ENCODE results near the gene HAND1. TPM values are rescaled to one million over a fixed set of nuclear protein-coding genes. Genes with fewer than 3 reads are reported as not detected.

HAND1 gene
- total and polyA plus RNA-seq, 12 donors = 0.94 to 6.8 (median 2.4) TPM; not detected in 5

DNA sequence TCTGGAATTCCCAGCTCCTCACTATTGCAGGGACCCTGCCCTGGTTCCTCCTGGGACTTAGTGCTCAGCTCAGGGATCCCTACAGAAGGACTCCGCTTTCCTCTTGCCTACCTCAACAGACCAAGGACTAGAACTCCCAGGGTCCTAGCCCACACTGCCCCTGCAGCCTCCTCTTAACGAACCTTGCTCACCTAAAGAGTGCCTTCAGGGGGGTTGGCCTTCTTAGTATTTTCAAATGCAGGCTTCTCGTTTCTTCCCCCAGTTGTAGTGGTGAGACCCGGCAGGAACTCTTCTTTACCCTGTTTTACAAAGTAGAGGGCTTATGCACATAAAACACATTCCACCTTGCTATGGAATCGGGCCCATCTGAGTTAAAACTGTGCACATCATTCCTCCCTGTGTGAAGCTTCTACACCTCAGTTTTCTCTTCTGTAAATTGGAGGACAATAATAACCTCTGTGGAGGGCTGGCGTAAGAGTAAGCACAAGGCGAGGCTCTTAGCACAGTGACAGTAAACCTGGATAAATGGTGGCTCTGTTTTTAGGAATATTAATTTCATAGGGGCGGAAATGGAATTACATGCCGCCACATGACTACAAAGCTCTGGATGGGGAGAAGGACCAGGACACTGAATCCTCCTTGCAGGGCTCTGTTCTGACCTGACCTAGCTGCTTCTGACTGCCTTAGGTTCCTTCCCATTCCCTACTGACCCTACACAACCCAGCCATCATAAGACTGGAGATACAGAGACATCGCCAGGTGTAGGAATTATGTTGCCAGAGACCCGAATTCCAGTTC is 3.8 kb upstream of the HAND1 start:
- DNase-seq = no peak
- intact Hi-C loops (cut with DNase I) = no loop called here
- Histone ChIP-seq H3K27me3 (peaks cover 98% of the 10 kb centered on the region), H3K9me3 (replicated peaks in 1 of 3) (no peaks in the 10 kb centered on the region), H3K27ac (no peak overlapping the region), H3K36me3 (replicated peaks in 1 of 2) (no peaks in the 10 kb centered on the region), H3K4me1 (replicated peaks in 1 of 2) (peaks cover 0 to 26% of the 10 kb centered on the region in 2 donors), H3K4me3 (no peak overlapping the region)
- 18 to 36% (median 28%) methylated on average over 11 of the region's 11 CpGs for WGBS, 4 donors
- TF ChIP-seq, protein P1, sequence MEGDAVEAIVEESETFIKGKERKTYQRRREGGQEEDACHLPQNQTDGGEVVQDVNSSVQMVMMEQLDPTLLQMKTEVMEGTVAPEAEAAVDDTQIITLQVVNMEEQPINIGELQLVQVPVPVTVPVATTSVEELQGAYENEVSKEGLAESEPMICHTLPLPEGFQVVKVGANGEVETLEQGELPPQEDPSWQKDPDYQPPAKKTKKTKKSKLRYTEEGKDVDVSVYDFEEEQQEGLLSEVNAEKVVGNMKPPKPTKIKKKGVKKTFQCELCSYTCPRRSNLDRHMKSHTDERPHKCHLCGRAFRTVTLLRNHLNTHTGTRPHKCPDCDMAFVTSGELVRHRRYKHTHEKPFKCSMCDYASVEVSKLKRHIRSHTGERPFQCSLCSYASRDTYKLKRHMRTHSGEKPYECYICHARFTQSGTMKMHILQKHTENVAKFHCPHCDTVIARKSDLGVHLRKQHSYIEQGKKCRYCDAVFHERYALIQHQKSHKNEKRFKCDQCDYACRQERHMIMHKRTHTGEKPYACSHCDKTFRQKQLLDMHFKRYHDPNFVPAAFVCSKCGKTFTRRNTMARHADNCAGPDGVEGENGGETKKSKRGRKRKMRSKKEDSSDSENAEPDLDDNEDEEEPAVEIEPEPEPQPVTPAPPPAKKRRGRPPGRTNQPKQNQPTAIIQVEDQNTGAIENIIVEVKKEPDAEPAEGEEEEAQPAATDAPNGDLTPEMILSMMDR (IDR thresholded peaks at IDR 0.05) = no peak
- no peak for TF ChIP-seq POLR2A (IDR thresholded peaks at IDR 0.05)

DNA sequence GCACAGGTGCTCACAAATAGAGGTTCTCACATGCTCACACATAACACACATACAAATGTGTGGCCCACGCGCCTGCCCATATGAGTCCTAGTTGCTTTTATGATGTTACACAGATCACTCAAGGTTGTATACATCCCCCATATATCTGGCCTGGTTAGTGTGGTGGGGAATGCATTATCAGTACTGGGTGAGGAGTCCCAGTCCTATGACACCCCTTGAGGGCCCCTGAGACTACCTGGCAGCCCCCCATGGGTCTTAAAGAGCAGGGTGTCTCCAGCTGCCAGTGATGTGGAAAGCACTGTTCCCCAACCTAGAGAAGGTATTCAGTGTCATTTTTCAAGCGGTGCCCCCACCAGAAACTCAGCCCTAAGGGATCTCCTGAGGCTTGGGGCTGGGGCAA is 2.8 kb upstream of the HAND1 start:
- TF ChIP-seq POLR2A (IDR thresholded peaks at IDR 0.05) = no peak
- TF ChIP-seq, protein P1 (IDR thresholded peaks at IDR 0.05) = no peak
- Histone ChIP-seq H3K9me3 (replicated peaks in 1 of 3) (no peaks in the 10 kb centered on the region), H3K4me1 (replicated peaks in 1 of 2) (peaks cover 0 to 26% of the 10 kb centered on the region in 2 donors), H3K36me3 (replicated peaks in 1 of 2) (no peaks in the 10 kb centered on the region), H3K27ac (no peak overlapping the region), H3K4me3 (no peak overlapping the region), H3K27me3 (peaks cover 98% of the 10 kb centered on the region)
- intact Hi-C loops (cut with DNase I) = no loop called here
- 23 to 46% (median 26%) methylated on average over 2 to 3 of the region's 3 CpGs for WGBS, 4 donors
- no peak for DNase-seq

DNA sequence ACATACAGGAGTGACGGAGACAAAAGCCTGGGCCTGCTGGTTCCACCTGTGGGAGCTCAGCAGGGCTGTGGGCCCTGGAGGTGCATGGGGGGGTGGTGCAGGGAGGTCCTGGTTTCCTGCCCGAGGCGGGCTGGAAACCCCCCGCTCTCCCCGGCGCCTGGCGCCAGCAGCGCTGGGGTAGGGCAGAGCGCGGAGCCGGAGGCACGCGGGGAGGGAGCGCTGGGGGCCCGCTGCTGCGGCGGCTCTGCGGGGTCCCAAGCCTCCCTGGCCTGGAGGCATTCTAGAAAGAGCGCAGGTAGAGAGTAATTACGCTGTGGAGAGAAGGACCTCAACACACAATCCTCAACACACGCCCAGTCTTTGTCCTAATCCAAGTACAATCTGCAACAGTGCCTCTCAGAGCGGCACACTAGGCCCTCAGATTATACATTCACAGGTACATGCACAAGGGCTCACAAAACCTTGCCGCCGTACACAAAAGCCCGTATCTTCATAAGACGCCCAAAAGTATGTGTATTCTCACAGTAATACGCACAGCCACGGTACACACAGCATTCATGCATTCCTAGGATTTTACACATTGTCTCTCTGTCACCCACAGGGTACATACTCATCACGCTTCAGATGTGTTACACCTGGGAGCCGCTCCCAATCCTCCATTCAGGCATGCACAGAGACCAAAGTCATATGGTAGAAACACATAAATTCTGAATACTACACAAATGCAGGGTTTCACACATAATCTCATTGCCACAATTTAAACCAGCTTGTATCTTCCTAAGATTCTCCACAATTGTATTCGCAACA is 2.1 kb upstream of the HAND1 start:
- no peak for TF ChIP-seq POLR2A (IDR thresholded peaks at IDR 0.05)
- TF ChIP-seq, protein P1 (IDR thresholded peaks at IDR 0.05) = no peak
- H3K27ac ChIP-seq = no peak overlapping the region
- WGBS, 4 donors = 9 to 15% (median 11%) methylated on average over 12 to 31 of the region's 31 CpGs
- no peak overlapping the region for H3K4me3 ChIP-seq
- H3K36me3 ChIP-seq (replicated peaks in 1 of 2) = no peaks in the 10 kb centered on the region
- intact Hi-C loops (cut with DNase I) = no loop called here
- peaks cover 98% of the 10 kb centered on the region for H3K27me3 ChIP-seq
- no peaks in the 10 kb centered on the region for H3K9me3 ChIP-seq (replicated peaks in 1 of 3)
- peaks cover 0 to 26% of the 10 kb centered on the region in 2 donors for H3K4me1 ChIP-seq (replicated peaks in 1 of 2)
- no peak for DNase-seq

DNA sequence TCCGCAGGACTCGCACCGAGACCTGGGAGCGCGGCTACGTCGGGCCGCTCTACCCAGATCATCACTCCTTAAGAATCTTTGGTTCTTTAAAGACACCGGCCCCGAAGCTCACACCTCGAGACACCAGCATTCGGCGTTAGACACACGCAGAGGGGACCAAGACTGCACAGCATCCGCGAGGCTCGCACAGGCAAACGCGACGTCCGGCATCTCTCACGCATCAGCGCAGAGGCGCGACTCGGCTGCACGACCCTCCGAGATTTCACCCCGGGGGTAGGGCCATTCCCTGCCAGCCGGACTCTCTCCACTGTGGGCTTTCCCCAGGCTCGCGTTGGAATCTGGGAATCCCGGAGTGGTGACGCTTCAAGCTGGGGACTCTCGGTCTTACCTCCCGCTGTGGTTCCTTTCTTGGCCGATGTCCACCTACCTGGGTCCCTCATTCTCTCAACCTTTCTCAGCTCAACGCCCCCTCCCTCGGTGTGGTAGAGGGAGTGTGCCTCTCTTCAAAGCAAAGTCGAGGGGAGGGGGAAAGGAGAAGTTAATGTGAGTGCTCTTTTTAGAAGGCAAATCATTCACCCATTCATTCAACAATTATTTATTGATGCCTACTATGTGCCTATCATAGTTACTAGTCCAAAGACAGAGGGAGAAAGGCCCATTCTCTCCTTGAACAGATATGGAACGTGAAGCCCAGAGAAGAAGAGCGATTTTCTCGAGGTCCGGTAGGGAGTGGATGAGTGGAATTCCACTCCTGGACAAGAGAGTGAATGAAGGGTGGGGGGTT is 1.3 kb upstream of the HAND1 start:
- Histone ChIP-seq H3K9me3 (replicated peaks in 1 of 3) (no peaks in the 10 kb centered on the region), H3K27ac (no peak overlapping the region), H3K36me3 (replicated peaks in 1 of 2) (no peaks in the 10 kb centered on the region), H3K27me3 (peaks cover 96% of the 10 kb centered on the region), H3K4me3 (no peak overlapping the region), H3K4me1 (replicated peaks in 1 of 2) (peaks cover 0 to 26% of the 10 kb centered on the region in 2 donors)
- no peak for TF ChIP-seq POLR2A (IDR thresholded peaks at IDR 0.05)
- TF ChIP-seq, protein P1 (IDR thresholded peaks at IDR 0.05) = no peak
- intact Hi-C loops (cut with DNase I) = no loop called here
- WGBS, 4 donors = 4 to 11% (median 4%) methylated on average over 25 to 44 of the region's 44 CpGs
- no peak for DNase-seq

Measured in adrenal gland (tissue), 12 donors.